ENCODE results near the gene ARHGAP9.
"Not testable (repeated sequence)": the region's sequence is repeated elsewhere in the genome, so short reads cannot be mapped to it uniquely, and the experiment has no call there.

Gene ARHGAP9

DNA sequence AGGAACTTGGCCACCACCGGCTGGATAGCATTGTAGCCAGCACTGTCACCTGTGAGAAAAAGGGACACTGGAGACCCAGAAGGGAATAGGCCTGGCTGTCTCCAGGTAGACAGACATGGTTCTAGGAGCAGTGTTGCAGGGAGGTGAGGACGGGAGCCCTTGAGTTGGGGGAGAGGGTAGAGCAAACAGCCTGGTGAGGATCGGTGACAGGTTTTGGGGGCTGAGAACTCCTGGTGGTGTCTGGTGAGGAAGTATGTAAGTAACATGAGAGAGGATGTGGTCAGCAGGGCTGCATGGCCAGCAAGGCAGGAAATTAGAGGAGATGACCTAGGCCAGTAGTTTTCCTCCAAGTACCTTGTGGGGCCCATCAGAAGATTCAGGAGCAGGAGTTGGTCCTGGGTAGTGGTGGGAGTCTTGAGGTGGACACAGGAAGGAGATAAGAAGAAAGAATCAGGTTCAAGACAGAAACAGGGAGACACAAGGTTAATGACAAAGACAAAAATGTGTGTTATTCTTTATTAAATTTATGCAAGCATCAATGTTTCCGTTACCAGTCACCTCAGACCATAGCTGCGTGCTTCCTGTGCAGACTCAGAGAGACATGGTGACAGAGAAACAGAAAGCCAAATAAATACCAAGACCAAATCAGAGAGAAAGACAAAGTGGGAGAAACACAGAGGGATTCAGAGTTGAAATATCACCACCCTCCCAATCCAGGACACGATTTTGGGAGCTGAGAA, at the start of gene ARHGAP9:
TSS of gene ARHGAP9 (minus strand) at position 491 of the 740 bp plus-strand sequence. CDS start at position 31, 460 bp downstream.
- DNase-seq, result no peak

- no peak for DNase-seq
Measured at GRCh38 chr12:57528831-57529555, 49.3 kb upstream of the ARHGAP9 start.

DNA sequence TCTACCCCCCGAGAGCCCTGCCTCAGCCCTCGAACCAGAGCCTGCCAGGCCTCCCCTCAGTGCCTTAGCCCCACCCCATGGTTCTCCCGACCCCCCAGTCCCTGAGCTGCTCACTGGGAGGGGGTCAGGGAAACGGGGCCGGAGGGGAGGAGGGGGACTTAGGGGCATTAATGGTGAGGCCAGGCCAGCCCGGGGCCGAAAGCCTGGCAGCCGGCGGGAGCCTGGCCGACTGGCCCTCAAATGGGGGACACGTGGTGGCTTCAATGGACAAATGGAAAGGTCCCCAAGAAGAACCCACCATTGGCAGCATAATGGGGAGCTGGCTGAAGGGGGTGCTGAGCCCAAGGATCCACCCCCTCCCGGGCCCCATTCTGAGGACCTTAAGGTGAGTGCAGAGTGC, 48.5 kb upstream of the ARHGAP9 start:
- no peak for DNase-seq

GRCh38 chr12:57527184-57527583, 47.5 kb upstream of the ARHGAP9 start:
- DNase-seq, result no peak

GRCh38 chr12:57526477-57527126, 46.9 kb upstream of the ARHGAP9 start:
- no peak for DNase-seq

- DNase-seq, result no peak
Measured at GRCh38 chr12:57525615-57526383, 46.1 kb upstream of the ARHGAP9 start.

DNA sequence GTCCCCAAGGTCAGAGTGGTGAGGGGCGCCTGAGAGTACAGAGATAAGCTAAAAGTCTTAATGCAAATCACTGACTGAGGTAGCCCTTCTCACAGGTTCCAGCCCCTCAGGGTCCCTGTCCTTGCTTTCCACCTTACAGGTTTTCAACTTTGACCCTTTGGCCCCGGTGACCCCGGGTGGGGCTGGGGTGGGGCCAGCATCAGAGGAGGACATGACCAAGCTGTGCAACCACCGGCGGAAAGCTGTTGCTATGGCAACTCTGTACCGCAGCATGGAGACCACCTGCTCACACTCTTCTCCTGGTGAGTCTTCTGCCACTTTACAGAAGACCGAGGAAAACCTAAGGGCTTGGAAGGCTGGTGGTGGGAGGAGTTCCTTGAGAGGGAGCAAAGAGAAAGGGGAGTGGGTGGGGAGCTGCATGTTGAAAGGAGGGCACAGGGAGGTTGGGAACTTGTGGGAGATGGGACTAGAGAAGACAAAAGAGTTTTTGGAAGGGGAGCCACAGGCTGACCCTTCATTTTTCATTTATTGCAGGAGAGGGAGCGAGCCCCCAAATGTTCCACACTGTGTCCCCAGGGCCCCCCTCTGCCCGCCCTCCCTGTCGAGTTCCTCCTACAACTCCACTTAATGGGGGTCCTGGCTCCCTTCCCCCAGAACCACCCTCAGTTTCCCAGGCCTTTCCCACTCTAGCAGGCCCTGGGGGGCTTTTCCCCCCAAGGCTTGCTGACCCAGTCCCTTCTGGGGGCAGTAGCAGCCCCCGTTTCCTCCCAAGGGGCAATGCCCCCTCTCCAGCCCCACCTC, 45.3 kb upstream of the ARHGAP9 start:
- no peak for DNase-seq

DNA sequence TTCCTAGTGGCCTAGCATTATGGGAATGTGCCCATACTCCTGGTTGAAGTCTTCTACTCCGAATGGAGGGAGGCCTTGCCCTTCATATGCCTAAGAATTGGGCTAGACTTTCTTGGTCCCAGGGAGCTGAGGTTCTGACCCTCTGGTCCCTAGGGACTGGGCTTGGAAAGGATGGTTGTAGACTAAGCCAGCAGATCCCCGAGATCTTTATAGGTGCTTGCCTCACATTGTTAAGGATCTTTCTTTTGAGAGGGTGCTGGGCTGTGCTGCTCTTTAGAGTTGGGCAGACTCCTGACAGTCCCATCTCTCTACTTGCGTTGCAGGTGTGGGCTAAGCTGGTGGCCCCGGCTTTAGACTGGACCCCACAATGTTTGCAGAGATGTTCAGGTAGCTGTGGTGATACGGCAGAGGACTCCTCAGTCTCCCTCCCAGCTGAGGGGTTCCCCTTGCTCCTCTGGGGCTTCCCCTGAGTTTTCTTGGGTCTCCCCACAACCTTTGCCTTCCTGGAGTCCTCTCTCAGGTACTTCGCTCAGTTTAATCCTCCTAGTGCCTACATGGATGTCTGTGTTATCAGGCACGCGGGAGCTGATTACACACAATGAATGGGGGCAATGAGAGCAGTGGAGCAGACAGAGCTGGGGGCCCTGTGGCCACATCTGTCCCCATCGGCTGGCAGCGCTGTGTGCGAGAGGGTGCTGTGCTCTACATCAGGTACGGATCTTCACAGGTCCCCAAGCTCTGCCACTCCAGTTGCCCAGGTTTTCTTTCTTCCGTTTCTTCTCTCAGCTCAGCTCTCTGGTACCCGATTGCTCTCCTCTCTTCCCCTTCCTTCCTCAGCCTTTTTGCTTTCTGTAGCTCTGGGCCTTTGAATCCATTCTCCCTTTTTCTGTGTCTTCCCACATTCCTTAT, 44.3 kb upstream of the ARHGAP9 start:
- no peak for DNase-seq

GRCh38 chr12:57522887-57523705, 43.4 kb upstream of the ARHGAP9 start:
- DNase-seq, result peak; percentile 85

GRCh38 chr12:57522011-57522886, 42.6 kb upstream of the ARHGAP9 start, which contains the start of gene MBD6:
Gene MBD6, plus strand, starts transcription at chr12:57522824. Its CDS starts 1,480 bp downstream, at chr12:57524304.
- DNase-seq, result peak; percentile 94

DNA sequence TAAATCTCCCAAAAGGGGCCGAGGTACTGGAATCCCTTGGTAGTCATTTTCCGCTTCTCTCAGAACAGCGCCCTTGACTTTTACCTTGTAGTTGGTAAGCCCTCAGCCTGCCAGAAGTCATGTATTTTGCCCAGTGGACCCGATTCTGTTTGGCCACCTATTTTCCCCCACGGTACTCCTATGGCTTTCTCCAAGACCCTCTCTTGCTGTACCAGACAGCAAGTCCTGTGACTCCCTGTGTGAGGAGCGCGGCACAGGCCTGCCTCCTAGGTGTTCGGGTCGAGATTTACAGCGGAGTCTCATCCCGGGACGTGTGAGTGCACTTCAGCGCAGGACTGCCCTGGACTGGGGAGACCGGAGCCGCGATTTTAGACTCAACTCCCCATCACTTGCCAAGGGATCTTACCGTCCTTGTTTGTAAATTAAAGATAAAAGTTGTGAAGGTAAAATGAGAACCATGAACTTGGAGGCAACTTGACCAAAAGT, 41.9 kb upstream of the ARHGAP9 start:
- no peak for DNase-seq

DNA sequence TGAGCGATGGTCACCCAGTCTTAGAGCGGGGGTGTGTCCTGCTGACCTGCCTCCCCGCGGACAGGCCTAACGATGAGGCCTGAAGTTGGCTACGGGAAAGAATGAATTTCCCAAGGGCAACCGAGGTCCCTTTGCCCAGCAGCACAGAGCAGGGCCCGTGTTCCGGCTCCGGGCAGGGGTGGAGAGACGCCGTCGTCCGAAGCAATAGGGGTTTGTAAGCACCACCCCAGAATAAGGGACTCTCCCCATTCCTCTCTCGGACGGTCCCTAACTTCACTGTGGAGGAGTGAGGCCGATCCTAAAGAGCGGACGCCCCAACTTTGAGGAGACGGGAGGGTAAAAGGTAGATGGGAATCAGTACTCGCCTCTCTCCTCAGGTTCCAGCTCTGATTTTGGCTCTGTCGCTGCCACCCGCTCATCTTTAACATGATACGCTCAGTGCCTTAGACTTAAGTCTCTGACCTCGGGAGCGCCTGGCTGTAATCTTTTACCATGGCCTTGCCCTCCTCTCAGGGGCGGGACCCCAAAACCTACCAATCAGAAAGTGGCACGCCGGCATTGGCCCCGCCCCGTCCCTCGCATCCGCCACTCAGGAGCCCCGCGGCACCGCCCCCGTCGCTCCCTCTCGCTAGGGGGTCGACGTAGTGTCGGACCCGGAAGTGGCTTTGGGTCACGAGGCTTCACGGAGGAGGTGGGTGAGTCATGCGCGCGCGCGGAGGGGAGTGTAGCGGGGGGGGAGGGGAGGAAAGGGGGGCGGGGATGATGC, 40.6 kb upstream of the ARHGAP9 start, which contains the start of gene DDIT3:
TSS of gene DDIT3 (minus strand) at position 462 of the 766 bp plus-strand sequence. CDS start 3,108 bp downstream, outside the sequence.
- DNase-seq, result peak; percentile 100

DNA sequence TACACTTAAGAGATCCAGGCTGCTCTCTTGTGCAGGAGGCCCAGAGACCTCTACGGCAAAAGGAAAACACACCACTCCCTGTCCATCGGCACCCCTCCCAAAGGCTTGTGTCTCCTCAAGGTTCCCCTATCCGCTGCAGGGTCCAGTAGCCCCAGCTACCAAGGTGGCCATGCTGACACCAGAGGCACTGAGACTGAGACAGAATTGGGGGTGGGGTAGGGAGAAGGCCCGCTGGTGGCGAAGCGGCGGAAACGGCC, 40.1 kb upstream of the ARHGAP9 start:
- peak; percentile 72 for DNase-seq

DNA sequence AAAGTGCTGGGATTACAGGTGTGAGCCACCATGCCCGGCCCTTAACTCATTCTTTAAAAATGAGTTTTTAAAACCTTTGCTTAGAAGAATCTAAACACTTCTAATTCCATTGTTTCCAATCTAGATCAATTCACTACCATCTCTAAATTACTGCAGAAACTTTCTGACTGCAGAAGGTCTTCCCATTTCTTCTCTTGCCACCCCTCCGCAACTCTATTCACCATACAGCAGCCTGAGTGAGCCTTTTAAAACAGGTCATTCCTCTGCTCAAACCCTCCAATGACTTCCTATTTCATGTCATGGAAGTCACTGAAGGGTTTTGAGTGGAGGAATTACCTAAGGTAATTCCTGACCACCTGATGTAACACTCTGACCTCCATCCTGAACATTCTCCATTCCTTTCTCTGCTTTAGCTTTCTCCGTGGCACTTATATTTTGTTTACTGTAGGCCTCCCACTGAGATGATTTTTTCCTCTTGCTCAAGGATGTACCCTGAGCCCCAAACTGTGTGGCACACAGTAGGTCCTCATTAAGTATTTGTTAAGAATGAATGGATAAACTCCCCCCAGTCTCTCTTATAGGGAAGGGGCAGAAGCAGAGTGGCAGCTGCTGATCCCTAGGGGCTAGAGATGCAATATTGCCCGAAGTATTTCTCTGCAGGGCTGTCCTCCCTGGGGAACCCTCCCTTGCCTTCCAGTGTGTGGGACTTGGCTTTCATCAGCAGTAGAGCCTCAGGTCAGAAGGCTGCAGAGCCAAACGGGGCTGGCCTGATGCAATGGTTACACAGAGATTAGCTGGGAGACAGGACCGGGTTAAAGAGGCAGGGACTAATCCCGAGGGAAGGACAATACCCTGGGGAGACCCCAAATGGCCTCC, 39.5 kb upstream of the ARHGAP9 start:
- no peak for DNase-seq

GRCh38 chr12:57518176-57518919, 38.7 kb upstream of the ARHGAP9 start:
- no peak for DNase-seq

GRCh38 chr12:57517718-57518117, 38.1 kb upstream of the ARHGAP9 start:
- DNase-seq, result not testable (repeated sequence)
